Activated CD8-positive, alpha-beta memory T cell treated with anti-CD3 and anti-CD28 coated beads for 1 hour (primary cell): ENCODE measurements around the gene TEKT5.

Experiments
- DNase-seq, 2 donors: peaks; one replicate each; pipeline ENCODE4 v3.0.0-alpha.2; 2020; ENCODE audit warnings: low read depth in 1 of 2; ENCODE audit errors: extremely low read depth in 1 of 2

Gene TEKT5

GRCh38 chr16:10584981-10585438 lies 109.7 kb downstream of the TEKT5 start:
- DNase-seq: no peak

GRCh38 chr16:10583269-10583668 lies 111.5 kb downstream of the TEKT5 start:
- no peak for DNase-seq

- no peak for DNase-seq
These were observed 113.2 kb downstream of the TEKT5 start for GRCh38 chr16:10581507-10581906.

DNA sequence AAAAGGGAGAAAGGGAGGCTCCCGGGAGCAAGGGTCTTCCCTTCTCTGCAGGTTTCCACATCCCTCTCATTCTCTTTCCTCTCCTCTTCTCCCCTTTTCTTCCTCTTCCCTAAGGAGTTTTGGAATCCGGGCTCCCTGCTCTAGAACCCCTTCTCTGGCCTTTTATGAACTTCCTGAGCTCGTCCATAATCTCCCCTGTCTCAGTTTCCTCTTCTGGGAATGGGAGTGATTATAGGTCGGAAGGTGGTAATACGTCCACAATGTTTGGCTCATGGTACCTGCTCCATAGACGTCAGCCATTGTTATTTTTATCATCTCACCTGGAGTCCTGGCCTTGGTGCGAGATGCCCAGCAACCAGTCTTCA lies 113.9 kb downstream of the TEKT5 start:
- no peak for DNase-seq

DNA sequence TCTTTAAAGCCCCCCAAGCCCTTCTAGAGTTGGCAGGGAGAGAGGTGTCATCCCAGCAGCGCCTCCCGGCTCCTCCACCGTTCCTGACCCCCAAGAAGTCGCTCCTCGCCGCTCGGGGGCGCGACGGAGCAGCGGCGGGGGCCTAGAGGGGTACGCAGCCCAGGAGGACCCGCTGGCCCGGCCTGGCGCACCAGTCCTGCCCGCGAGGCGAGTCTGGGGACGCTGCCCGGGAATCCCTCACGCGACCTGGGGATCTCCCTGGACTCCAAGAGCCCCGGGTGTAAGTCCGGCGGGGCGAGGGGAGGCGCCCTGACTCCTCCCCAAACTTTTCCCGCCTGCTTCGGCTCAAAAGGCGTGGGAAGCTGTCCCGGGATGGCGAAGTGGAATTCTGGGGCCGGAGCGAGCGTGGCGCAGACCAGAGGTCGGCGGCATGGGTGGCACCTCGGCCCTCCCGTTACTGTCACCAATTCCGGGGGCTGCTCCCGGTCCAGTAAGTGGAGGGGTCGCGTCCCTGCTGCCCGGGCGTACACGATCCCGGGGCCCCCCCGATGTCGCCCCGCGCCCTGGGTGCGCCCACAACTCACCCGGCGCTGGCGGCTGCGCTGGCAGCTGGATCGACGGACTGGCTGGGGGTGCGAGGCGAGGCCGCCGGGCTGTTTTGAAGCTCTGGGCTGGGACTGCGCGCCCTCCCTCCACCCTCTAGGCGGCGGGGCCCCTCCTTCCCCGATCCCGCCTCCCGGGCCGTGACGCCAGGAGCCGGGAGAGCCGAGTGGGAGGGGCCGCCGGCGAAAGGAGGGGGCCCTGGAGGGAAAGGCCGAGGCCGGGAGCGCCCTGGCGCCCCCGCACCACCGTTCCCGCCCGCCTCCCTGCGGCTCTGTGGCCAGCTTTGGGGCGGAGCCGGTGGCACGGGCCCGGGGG lies 114.5 kb downstream of the TEKT5 start, which contains the start of gene EMP2:
Gene EMP2 (minus strand): TSS at position 634 of the 918 bp plus-strand sequence. CDS start 32,981 bp downstream, outside the sequence.
- DNase-seq: no peak

DNA sequence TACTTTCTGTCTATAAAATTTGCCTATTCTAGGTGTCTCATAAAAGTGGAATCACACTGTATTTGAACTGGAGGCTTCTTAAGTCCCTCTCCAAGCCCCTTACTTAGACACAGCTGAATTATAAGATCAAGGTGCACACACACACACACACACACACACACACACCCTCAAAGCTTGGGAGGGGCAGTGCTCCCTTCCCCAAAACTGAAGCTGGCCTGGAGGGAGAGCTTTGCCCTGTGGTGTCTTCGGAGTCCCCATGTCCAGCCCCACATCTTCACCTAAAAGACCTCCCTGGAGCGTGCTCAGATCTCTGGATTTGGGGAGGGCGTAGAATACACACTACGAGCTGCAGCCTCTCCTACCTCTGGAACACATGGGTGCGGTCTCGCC lies 115.2 kb downstream of the TEKT5 start:
- DNase-seq: no peak

DNA sequence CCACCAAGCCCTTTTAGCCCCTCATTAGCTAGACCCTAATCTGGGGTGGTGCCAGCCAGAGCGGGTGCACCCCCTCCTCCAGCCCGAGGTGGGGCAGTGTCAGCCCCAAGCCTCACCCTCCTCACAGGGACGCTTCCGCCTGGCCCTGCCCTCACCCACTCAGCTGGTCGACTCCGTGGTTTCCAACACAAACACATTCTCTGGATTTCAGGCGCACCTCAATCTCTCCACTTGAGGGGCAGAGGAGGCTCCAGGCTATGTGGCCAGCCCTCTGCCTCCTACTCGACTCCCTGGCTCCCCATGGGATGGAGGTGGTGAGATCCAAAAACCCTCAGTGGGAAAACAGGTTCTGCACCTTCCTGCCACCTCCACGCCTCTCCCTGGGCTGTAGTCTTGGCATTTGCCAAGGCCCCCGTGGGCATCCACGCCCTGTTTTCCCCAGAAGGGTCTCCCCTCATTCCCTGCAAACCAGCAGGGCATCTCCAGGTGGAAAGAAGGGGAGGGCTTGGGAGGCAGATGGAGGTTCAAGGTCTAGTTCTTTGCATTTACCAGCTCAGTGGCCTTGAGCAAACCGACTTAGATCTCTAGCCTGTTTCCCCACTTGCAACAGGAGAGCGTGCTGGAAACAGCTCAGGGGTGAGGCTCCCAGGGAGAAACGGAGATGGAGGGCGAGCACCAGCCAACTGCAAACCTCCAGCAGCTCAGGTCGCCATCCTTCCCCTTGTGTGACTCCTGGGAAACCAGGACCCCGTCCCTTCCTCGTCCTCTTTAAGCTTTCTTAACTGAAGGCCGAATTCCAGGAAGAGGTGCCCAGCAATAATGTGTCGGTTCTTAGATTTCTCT lies 116.0 kb downstream of the TEKT5 start:
- no peak for DNase-seq
